Measurements from ENCODE around the gene ATP8B1.
"Not testable (repeated sequence)": the region's sequence is repeated elsewhere in the genome, so short reads cannot be mapped to it uniquely, and the experiment has no call there.

The ATP8B1 gene

GRCh38 chr18:57803103-57803969 lies at the start of gene ATP8B1:
TSS of gene ATP8B1 (minus strand) at chr18:57803315. CDS start at chr18:57731807, 71,508 bp downstream.
- DNase-seq: peak; percentile 86

DNA sequence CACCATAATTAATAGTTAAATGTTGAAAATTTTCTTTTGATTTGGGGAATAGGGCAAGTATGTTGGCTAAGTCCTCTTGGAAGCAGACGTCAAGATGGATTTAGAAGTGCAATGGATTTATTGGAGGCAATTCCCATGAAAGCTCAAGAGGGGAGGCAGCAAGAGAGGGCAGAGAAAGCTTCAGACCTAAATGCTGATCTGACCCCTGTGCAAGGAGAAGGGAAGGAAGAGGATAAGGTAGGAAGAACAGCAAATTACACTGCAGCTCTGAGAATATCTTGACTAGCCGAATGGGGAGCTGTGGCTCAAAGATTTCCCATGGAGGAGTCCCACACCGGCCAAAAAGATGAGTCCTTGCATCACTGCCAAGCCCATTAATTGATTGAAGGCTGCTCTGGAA lies 46.9 kb upstream of the ATP8B1 start:
- DNase-seq: no peak

- not testable (repeated sequence) for DNase-seq
Observed at GRCh38 chr18:57848374-57848773, 45.3 kb upstream of the ATP8B1 start.

- DNase-seq: not testable (repeated sequence)
Observed at GRCh38 chr18:57847431-57847830, 44.3 kb upstream of the ATP8B1 start.

- no peak for DNase-seq
Observed at GRCh38 chr18:57846258-57846657, 43.1 kb upstream of the ATP8B1 start.

DNA sequence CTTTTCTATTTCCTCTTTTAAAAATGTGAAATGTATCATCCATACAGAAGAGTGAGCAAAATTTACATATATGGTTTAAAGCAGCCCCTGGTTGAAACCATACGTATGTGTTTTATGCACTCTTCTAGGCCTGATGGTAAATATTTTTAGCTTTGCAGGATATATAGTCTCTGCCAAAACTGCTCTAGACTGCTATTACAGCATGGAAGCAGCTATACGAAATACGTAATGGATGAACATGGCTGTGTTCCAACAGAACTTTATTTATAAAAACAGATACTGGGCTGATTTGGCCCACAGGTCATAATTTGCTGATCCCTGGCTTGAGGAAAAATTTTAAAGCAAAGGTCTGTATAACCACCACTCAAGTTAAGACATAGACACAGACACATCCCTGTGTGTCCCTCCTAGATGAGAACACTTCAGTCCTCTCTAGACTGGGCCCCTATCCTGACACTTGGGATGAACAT lies 42.5 kb upstream of the ATP8B1 start:
- no peak for DNase-seq

DNA sequence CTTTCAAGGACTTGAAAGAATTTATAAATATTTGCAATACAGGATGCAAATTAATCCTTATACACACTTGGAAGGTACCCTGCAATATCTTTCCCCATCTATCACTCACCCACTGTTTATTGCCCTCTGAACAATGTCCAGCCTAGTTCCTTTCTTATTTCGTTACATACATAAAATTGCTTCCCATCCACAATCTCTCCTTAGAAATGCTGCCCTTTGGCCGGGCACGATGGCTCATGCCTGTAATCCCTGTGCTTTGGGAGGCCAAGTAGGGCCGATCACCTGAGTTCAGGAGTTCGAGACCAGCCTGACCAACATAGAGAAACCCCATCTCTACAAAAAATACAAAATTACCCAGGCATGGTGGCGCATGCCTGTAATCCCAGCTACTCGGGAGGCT lies 41.2 kb upstream of the ATP8B1 start:
- no peak for DNase-seq

DNA sequence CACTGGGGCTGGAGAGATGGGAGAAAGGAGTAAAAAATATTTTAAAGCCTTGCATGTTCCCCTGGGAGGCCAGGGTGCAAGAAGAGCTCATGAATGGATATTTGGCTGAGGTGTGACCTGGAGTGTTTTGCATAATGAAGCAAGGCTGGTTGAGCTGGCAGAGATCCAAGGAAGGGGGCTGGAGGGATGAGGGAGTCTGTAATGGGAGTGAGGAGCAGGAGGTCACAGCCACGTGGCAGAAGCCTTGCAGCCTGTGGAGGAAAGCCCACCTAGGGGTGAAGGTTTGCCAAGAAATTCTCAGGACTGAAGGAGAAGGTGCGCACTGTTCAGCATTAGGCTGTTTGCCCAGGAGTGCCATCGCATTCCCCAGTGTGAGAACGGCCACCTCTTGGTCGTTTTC lies 40.3 kb upstream of the ATP8B1 start:
- DNase-seq: peak; percentile 61

GRCh38 chr18:57841568-57841967 lies 38.5 kb upstream of the ATP8B1 start:
- DNase-seq: no peak

DNA sequence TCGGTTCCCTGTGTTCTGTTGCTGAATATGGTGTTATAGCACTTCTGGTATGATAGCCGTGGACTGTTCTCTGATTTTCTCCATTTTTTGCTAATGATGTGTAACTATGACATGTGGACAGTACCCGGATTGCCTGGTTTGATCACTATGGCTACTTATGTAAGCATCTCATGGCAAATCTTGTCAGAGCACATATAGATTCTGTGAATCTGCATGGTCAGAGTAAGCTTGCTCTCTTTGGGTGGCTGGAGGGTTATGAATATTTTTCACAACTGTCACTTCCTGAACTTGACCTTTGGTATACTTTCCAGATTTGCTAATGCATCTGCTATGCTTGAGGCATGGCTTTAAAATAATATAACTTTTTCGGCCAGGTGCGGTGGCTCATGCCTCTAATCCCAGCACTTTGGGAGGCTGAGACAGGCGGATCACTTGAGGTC lies 36.8 kb upstream of the ATP8B1 start:
- DNase-seq: no peak

- no peak for DNase-seq
Observed at GRCh38 chr18:57837917-57838548, 34.9 kb upstream of the ATP8B1 start.

GRCh38 chr18:57836557-57836956 lies 33.4 kb upstream of the ATP8B1 start:
- no peak for DNase-seq

- DNase-seq: no peak
Observed at GRCh38 chr18:57835904-57836303, 32.8 kb upstream of the ATP8B1 start.

DNA sequence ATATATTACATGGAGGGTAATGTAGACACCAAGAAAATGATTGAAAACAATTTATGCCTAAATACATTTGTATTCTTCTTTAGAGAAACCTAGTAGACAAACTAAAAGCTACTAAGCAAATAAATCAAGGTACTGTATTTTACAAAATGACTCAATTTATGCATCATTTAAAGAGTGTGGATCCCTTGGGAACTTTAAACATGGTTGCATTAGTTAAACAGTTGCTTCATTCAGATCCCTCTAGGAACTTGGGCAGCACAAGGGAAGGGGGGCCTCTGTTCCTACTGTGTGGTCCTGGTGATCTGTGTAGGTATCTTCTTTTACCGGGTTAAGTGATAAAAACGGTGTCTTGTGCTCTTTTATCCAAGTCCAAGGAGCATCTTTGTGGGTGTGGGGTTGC lies 31.5 kb upstream of the ATP8B1 start:
- DNase-seq: no peak

DNA sequence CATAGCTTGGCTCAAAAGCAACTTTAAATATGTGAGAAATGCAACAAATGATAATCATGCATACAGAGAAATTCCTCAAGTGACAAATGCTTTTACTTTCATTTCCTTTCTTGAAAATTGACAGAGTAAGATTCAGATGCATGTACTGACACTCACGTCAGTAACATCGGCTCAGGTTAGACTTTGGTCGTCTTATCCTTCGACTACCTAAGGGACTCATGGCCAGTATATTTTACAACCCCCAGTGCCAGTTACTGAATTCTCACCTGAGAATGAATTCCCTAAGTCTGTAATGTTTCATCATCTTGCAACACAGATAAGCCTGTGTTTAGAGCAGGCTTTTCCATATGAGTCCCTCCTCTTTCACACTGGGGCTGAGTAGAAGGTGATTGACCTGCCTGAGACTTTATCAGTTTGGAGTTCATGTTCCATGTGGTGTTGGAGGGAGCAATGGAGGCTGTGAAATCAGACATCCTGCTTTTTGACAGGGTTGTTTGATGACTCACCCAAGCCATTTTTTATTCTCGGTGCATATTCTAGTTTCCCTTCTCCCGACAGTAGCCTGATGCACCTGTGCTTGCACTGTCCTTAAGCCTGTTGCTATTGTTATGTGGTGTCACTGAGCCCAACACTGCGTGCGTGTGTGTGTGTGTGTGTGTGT lies 30.5 kb upstream of the ATP8B1 start:
- no peak for DNase-seq

DNA sequence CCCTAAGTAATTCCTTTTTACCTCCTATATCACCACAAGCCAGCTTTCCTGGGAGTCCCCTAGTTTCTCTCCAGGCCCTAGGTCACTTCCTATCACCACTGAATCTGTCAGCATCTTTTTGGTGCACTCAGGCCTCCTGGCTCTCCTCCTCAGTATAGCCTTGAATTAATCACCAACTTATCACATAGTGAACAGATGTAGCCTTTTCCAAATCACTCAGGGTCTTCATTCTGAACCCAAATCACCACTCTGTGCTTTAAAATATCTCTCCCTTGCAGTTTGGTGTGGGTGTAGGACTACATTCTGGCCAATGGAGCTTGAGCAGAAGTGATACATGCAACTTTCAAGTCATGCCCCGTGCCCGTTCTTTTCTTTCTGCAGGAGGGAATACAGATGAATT lies 29.6 kb upstream of the ATP8B1 start:
- DNase-seq: no peak

GRCh38 chr18:57831597-57832377 lies 28.7 kb upstream of the ATP8B1 start:
- no peak for DNase-seq

DNA sequence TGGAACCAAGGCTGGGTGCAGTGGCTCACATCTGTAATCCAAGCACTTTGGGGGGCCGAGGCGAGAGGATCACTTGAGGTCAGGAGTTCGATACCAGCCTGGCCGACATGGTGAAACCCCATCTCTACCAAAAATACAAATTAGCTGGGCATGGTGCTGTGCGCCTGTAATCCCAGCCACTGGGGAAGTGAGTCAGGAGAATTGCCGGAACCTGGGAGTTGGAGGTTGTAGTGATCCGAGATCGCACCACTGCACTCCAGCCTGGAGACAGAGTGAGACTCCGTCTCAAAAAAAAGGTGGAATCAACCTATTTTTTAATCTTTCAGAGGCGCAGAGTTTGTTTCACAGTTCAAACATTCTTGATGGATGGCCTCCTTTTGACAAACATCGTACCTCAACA lies 24.5 kb upstream of the ATP8B1 start:
- DNase-seq: no peak

DNA sequence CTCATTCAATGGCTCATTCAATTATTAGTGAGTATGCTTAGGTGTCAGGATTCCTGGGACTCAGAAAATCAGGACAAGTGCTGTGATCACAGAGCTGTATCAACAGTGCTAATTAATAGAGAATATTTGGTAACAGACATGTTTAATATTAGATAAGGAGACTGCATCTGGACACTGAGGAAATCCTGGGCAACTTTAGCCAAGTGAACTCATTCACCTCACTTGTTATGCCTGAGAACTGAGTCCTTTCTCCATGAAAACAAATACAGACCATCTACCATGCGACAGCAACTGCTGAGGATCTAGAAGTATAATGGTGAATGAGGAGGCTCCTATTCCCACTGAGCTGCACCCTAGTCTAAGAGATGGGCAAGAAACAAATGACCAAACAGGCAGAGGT lies 23.1 kb upstream of the ATP8B1 start:
- no peak for DNase-seq

DNA sequence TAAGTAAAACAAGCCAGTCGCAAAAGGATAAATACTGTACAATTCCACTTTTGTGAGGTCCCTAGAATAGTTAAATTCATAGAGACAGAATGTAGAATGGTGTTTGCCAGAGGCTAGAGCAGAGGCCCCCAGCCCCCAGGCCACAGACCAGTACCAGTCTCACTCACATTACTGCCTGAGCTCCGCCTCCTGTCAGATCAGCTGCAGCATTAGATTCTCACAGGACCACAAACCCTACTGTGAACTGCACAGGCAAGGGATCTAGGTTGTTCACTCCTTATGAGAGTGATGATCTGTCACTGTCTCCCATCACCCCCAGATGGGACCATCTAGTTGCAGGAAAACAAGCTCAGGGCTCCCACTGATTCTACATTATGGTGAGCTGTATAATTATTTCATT lies 17.5 kb upstream of the ATP8B1 start:
- DNase-seq: not testable (repeated sequence)

GRCh38 chr18:57819671-57820460 lies 16.8 kb upstream of the ATP8B1 start:
- DNase-seq: no peak

DNA sequence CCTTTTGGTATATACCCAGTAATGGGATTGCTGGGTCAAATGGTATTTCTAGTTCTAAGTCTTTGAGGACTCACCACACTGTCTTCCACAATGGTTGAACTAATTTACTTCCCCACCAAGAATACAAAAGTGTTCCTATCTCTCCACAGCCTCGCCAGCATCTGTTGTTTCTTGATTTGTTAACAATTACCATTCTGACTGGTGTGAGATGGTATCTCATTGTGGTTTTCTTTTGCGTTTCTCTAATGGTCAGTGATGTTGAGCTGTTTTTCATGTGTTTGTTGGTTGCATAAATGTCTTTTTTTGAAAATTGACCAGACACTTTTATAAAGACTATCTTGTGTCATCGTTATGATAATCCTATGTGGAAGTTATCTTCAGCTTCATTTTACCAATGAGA lies 16.0 kb upstream of the ATP8B1 start:
- DNase-seq: no peak

All from NCI-H748 treated with DMSO at 0.1 percent for 48 hours (cell line).